CD14-positive monocyte (primary cell): ENCODE data around the gene RNASEH2A. TPM values are rescaled to one million over a fixed set of nuclear protein-coding genes. Genes with fewer than 3 reads are reported as not detected.

Experiments
- DNase-seq, 3 donors: peaks; one replicate each; pipeline ENCODE4 v3.0.0-alpha.2; 2011 to 2022
- H2AFZ ChIP-seq: 2 replicates; pipeline ENCODE4 v1.6.0; 2012; ENCODE audit warnings: mild to moderate bottlenecking, low read depth, low read length, inconsistent platforms; ENCODE audit not compliant: insufficient read depth, poor library complexity, severe bottlenecking
- H3K27ac ChIP-seq, 2 donors: 1 replicate in 1 of 2; 2 replicates in 1 of 2; pipeline ENCODE4 v1.5.1; 2012 to 2013; ENCODE audit warnings: low read length in 2 of 2, control low read depth in 1 of 2, inconsistent platforms in 1 of 2, low read depth in 1 of 2, mild to moderate bottlenecking in 1 of 2
- H3K27me3 ChIP-seq, 2 donors: one replicate each; pipeline versions ENCODE4 v1.6.0 to v1.6.1; 2011 to 2013; ENCODE audit warnings: low read length in 2 of 2; ENCODE audit not compliant: control insufficient read depth in 2 of 2, insufficient read depth in 2 of 2
- H3K36me3 ChIP-seq, 2 donors: replicated peaks in 1 of 2; 1 replicate in 1 of 2; 2 replicates in 1 of 2; pipeline versions ENCODE4 v1.5.1 to v1.6.1; 2012 to 2013; ENCODE audit warnings: low read length in 2 of 2, control low read depth in 1 of 2, inconsistent platforms in 1 of 2, mild to moderate bottlenecking in 1 of 2; ENCODE audit not compliant: insufficient read depth in 2 of 2, control insufficient read depth in 1 of 2
- H3K4me1 ChIP-seq, 2 donors: 1 replicate in 1 of 2; 2 replicates in 1 of 2; pipeline versions ENCODE4 v1.5.1 to v1.6.1; 2012 to 2013; ENCODE audit warnings: low read length in 2 of 2, control low read depth in 1 of 2, inconsistent platforms in 1 of 2, mild to moderate bottlenecking in 1 of 2, moderate library complexity in 1 of 2; ENCODE audit not compliant: insufficient read depth in 2 of 2, control insufficient read depth in 1 of 2
- H3K4me2 ChIP-seq: replicated peaks from 2 replicates; pipeline ENCODE3; 2012; ENCODE audit warnings: low read length, moderate library complexity, mild to moderate bottlenecking; ENCODE audit not compliant: poor library complexity, severe bottlenecking; ENCODE audit errors: extremely low read depth
- H3K4me3 ChIP-seq, 3 experiments: fragments of 200-600 bp in 1 of 3; sonication (generic) in 1 of 3; replicated peaks in 1 of 3; 1 replicate in 2 of 3; 2 replicates in 1 of 3; pipeline ENCODE4 v1.5.1; 2011 to 2013; ENCODE audit warnings: low read length in 3 of 3, mild to moderate bottlenecking in 3 of 3, control low read depth in 2 of 3, low read depth in 2 of 3, inconsistent platforms in 1 of 3, moderate library complexity in 1 of 3
- H3K79me2 ChIP-seq: 2 replicates; pipeline ENCODE4 v1.6.0; 2012; ENCODE audit warnings: mild to moderate bottlenecking, control low read depth, inconsistent platforms, low read length, moderate library complexity; ENCODE audit not compliant: insufficient read depth
- H3K9ac ChIP-seq: 2 replicates; pipeline ENCODE4 v1.6.0; 2017; ENCODE audit warnings: low read length, mild to moderate bottlenecking; ENCODE audit not compliant: insufficient read depth, poor library complexity, severe bottlenecking
- H3K9me3 ChIP-seq, 2 donors: replicated peaks in 1 of 2; 1 replicate in 1 of 2; 2 replicates in 1 of 2; pipeline versions ENCODE4 v1.5.1 to v1.6.1; 2012 to 2013; ENCODE audit warnings: low read length in 2 of 2, control low read depth in 1 of 2; ENCODE audit not compliant: control insufficient read depth in 1 of 2, insufficient read depth in 1 of 2
- H4K20me1 ChIP-seq: 2 replicates; pipeline ENCODE4 v1.6.0; 2012; ENCODE audit warnings: mild to moderate bottlenecking, low read length, control low read depth, moderate library complexity; ENCODE audit not compliant: insufficient read depth
- H3K27ac Mint-ChIP-seq, 7 donors: one replicate each; pipeline ENCODE4 v1.8.0; 2020; ENCODE audit warnings: mild to moderate bottlenecking in 7 of 7, mixed read lengths in 7 of 7, moderate library complexity in 6 of 7, inconsistent platforms in 2 of 7
- H3K27me3 Mint-ChIP-seq, 3 donors: one replicate each; pipeline ENCODE4 v1.8.0; 2021 to 2022; ENCODE audit warnings: low read depth in 3 of 3, mild to moderate bottlenecking in 3 of 3, mixed read lengths in 3 of 3, moderate library complexity in 3 of 3, inconsistent platforms in 1 of 3
- H3K36me3 Mint-ChIP-seq, 2 donors: one replicate each; pipeline ENCODE4 v1.8.0; 2020; ENCODE audit warnings: mixed read lengths in 2 of 2, inconsistent platforms in 1 of 2, mild to moderate bottlenecking in 1 of 2
- H3K4me1 Mint-ChIP-seq: one replicate; pipeline ENCODE4 v1.8.0; 2020; ENCODE audit warnings: mild to moderate bottlenecking, mixed read lengths
- H3K4me3 Mint-ChIP-seq, 2 donors: one replicate each; pipeline ENCODE4 v1.8.0; 2020; ENCODE audit warnings: mild to moderate bottlenecking in 2 of 2, mixed read lengths in 2 of 2, moderate library complexity in 1 of 2
- H3K9me3 Mint-ChIP-seq, 7 donors: one replicate each; pipeline ENCODE4 v1.8.0; 2020 to 2022; ENCODE audit warnings: mixed read lengths in 7 of 7, mild to moderate bottlenecking in 6 of 7, moderate library complexity in 6 of 7, inconsistent platforms in 2 of 7
- WGBS: methylation state at CpG from one replicate; pipeline ENCODE4 v1.1.5; 2013; ENCODE audit warnings: missing lambda C conversion rate; ENCODE audit not compliant: insufficient coverage; 5-methylcytosine and 5-hydroxymethylcytosine counted together
- intact Hi-C, 2 donors: fragments of 100-400 bp; cut with micrococcal nuclease; formaldehyde crosslinking; loops; one replicate each; pipeline versions ENCODE4 v1.15.0 to v1.15.1; 2023
- polyA plus RNA-seq, 3 donors: library from polyadenylated mRNA; depleted of rRNA in 1 of 3; unstranded in 2 of 3; stranded (reverse) in 1 of 3; fragments of 300-500 nt in 2 of 3; fragments of >200 nt in 1 of 3; fragmentation: Illumina TruSeq in 2 of 3; gene quantifications; 1 replicate in 2 of 3; 2 replicates in 1 of 3; pipeline ENCODE4 v1.2.3, GENCODE V29; 2012 to 2021
- TF ChIP-seq, protein P1 (sequence below): fragments of 200-600 bp; IDR thresholded peaks from one replicate; pipeline ENCODE4 v1.8.0; 2022; ENCODE audit warnings: antibody characterized with exemption, mild to moderate bottlenecking

The RNASEH2A gene
- polyA plus RNA-seq, 3 donors: 8.7 to 21.5 (median 15.2) TPM

DNA sequence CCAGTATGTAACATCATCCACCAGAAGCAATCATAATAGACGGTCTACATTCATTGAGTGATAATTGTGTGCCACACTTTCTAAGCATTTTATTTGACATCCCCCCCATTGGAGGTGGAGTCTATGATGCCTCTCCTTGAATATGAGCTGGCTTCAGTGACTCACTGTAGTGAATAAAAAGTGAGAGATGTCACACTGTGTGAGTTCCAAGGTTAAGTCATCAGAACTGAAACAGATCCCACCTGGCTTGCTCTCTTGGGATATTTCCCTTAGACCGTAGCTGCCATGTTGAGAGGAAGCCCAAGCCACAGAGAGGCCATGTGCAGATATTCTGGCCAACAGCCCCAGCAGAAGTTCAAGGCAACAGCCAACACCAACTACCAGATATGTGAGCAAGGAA lies 15.4 kb downstream of the RNASEH2A start:
- TF ChIP-seq, protein P1, sequence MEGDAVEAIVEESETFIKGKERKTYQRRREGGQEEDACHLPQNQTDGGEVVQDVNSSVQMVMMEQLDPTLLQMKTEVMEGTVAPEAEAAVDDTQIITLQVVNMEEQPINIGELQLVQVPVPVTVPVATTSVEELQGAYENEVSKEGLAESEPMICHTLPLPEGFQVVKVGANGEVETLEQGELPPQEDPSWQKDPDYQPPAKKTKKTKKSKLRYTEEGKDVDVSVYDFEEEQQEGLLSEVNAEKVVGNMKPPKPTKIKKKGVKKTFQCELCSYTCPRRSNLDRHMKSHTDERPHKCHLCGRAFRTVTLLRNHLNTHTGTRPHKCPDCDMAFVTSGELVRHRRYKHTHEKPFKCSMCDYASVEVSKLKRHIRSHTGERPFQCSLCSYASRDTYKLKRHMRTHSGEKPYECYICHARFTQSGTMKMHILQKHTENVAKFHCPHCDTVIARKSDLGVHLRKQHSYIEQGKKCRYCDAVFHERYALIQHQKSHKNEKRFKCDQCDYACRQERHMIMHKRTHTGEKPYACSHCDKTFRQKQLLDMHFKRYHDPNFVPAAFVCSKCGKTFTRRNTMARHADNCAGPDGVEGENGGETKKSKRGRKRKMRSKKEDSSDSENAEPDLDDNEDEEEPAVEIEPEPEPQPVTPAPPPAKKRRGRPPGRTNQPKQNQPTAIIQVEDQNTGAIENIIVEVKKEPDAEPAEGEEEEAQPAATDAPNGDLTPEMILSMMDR: no peak
- no peak overlapping the region for H3K4me3 Mint-ChIP-seq

DNA sequence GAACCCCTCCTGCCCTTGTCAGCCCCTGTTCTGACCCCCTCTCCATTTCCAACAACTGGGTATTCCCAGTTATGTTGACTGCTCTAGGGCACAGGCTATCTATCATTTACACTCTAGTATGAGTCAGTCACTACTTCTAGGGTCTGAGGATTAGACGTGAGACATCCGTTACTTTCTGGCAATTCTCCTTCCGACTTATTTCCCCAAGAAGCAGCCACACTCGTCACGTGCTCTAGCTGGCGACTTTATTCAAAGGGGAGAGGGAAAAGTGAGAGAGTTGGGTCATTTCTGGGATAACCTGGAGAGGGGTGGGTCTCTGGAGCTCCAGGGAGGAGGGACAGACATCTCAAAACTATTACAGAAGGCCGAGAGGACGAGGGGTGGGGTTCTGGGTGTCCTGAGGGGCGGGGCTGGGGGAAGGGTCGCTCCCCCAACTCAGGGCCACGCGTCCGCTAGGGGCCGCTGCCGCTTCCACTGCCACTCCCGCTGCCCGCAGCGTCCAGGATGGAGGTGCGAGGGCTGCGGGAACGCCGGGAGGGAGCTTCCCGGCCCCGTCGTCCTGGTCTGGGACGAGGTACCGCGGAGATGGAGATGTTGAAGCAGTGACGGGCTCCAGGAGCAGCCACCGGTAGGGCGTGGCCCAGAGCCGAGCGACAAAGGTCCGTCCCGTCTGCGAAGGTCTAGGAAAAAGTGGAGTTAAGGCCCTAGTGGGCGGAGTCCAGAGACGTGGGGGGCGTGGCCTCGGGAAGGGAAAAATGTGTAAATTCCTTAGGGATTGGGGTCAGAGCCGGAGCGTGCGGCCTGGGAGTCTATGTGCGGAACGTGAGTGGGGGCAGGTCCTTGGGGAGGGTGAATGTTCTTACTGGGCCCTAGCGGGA lies 19.1 kb downstream of the RNASEH2A start:
- Histone ChIP-seq H3K36me3 (no peaks in the 10 kb centered on the region), H3K4me3 (peak overlapping the region in 1 of 3 experiments; percentile 21), H3K27me3 (peaks cover 2 to 34% of the 10 kb centered on the region in 2 donors), H3K9ac (no peak overlapping the region), H3K4me1 (peaks cover 7% of the 10 kb centered on the region in 2 donors), H3K9me3 (no peaks in the 10 kb centered on the region), H3K79me2 (no peaks in the 10 kb centered on the region), H4K20me1 (no peaks in the 10 kb centered on the region), H2AFZ (peak overlapping the region; percentile 69), H3K27ac (no peak overlapping the region), H3K4me2 (peak overlapping the region; percentile 46)
- TF ChIP-seq, protein P1: peak; percentile 61
- peak overlapping the region; percentile 20 to 76 for H3K4me3 Mint-ChIP-seq
- intact Hi-C loops: no loop called here
- 9% methylated on average over 38 of the region's 46 CpGs for WGBS
- H3K4me1 Mint-ChIP-seq: peaks cover 14% of the 10 kb centered on the region
- DNase-seq: peak in 2 of 3 donors; percentile 22 to 39
- H3K9me3 Mint-ChIP-seq: peaks cover 0 to 13% (median 7%) of the 10 kb centered on the region in 7 donors
- no peaks in the 10 kb centered on the region for H3K36me3 Mint-ChIP-seq
- peak overlapping the region in 1 of 7 donors; percentile 82 for H3K27ac Mint-ChIP-seq
- peaks cover 29 to 59% (median 31%) of the 10 kb centered on the region in 3 donors for H3K27me3 Mint-ChIP-seq

More for the DNA sequence above, 15.4 kb downstream of the RNASEH2A start:
- no peaks in the 10 kb centered on the region for H3K79me2 ChIP-seq
- no peak for DNase-seq
- H3K9me3 ChIP-seq: no peaks in the 10 kb centered on the region
- WGBS: 80% methylated on average over 1 of the region's 2 CpGs
- no peaks in the 10 kb centered on the region for H3K36me3 ChIP-seq
- H2AFZ ChIP-seq: no peak overlapping the region
- intact Hi-C loops: no loop called here
- H3K36me3 Mint-ChIP-seq: no peaks in the 10 kb centered on the region
- H3K4me1 ChIP-seq: peaks cover 7% of the 10 kb centered on the region in 2 donors
- H3K27ac Mint-ChIP-seq: no peak overlapping the region
- H3K4me3 ChIP-seq: no peak overlapping the region
- H4K20me1 ChIP-seq: no peaks in the 10 kb centered on the region
- peaks cover 0 to 11% (median 7%) of the 10 kb centered on the region in 7 donors for H3K9me3 Mint-ChIP-seq
- H3K27me3 ChIP-seq: peaks cover 0 to 9% of the 10 kb centered on the region in 2 donors
- no peak overlapping the region for H3K9ac ChIP-seq
- peaks cover 7 to 28% (median 10%) of the 10 kb centered on the region in 3 donors for H3K27me3 Mint-ChIP-seq
- H3K4me2 ChIP-seq: no peak overlapping the region
- H3K27ac ChIP-seq: no peak overlapping the region
- H3K4me1 Mint-ChIP-seq: peaks cover 8% of the 10 kb centered on the region
